ENCODE measurements around the gene FAM174C.
A peak's percentile ranks its signal among the peaks of the same experiment; 100 is the strongest.

The FAM174C gene

DNA sequence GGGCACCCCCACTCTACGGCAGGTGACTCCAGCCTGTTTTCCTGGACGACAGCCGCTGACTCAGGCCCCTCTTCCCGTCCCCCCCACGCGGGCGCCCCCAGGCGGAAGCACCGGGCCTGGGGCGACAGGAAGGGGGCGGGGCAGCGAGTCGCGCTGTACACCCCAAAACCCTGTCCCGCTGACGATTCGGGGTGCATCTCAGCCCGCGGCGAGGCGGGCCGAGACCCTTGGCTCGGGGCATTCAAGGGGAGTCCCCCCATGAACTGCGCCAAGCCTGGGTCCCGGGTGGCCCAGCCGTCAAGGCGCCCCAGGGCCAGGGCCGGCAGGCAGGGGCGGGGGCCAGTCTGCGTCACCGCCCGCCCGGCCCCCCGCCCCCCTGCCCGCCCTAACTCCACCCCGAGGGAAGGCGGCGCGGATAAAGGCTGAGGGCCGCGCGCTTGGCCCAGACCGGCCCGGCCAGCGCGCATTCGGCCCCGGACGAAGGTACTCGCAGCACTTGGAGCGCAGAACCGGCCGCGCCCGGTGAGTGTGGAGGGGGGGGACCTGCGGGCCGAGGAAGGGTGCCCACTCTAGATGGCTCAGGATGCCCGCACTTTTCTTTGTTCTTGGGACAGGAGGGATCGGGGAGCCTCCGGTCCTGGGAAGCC is 27.1 kb upstream of the FAM174C start, which contains the start of gene MIDN:
Gene MIDN (plus strand): TSS at position 445 of the 647 bp plus-strand sequence. CDS start 1,714 bp downstream, outside the sequence.
- H3K9ac ChIP-seq (ENCODE audit: low read depth, low read length, poor library complexity, severe bottlenecking) = peak within 1 kb of the TSS; percentile 94
- no peaks in the 10 kb centered on the region for H3K36me3 ChIP-seq (ENCODE audit: insufficient read depth, low read length)
- TF ChIP-seq EZH2phosphoT487 (IDR thresholded peaks at IDR 0.05; ENCODE audit: borderline replicate concordance) = no peak
- peak; percentile 34 for TF ChIP-seq CTCF (conservative IDR thresholded peaks at IDR 0.05; ENCODE audit: low read length)
- H3F3A ChIP-seq (ENCODE audit: low read depth) = peaks cover 8% of the 10 kb centered on the region; the same call in 1 of the 2 replicates
- H3K9me2 ChIP-seq (replicated peaks; ENCODE audit: low read depth, low read length) = no peaks in the 10 kb centered on the region
- peak within 1 kb of the TSS; percentile 92 for H3K4me3 ChIP-seq (ENCODE audit: low read length, poor library complexity, severe bottlenecking)
- H2AFZ ChIP-seq (ENCODE audit: low read length) = peak within 1 kb of the TSS; percentile 67; the same call in 1 of the 2 replicates
- H3K4me2 ChIP-seq (ENCODE audit: low read depth, low read length, poor library complexity, severe bottlenecking) = peak within 1 kb of the TSS; percentile 76
- no peaks in the 10 kb centered on the region for H3K9me3 ChIP-seq (ENCODE audit: insufficient read depth, low read depth, low read length)
- no peaks in the 10 kb centered on the region for H3K27me3 ChIP-seq (ENCODE audit: insufficient read depth, low read length, poor library complexity, severe bottlenecking)
- peaks cover 31% of the 10 kb centered on the region for H4K20me1 ChIP-seq (ENCODE audit: insufficient read depth, low read length, poor library complexity, severe bottlenecking)
- H3K79me2 ChIP-seq (ENCODE audit: insufficient read depth, low read length) = peaks cover 47% of the 10 kb centered on the region
- H3K4me1 ChIP-seq (ENCODE audit: insufficient read depth, low read length, poor library complexity, severe bottlenecking) = peaks cover 19% of the 10 kb centered on the region

DNA sequence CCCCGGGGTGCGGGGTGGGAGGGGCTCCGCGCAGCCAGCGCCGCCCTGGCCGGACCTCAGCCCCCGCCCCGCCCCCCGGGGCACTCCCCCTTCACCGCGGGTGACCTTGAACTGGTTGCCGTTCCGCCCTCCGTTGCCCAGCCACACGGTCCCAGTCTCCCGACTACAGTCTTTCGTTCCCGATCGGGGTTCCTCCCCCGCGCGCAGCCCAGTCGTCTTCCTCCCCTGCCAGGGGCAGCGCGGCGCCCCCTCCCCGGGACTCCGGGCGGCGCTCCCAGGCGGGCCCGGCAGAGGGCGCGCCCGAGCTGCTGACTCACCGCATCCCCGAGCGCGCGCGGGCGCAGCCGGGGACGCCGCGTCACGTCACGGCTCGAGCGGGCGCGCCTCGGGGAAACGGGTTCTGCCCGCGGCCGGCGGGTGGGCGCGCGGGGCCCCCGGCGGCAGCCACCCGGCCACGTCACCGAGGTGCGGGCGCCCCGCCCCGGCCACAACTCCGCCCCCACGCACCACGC is 26.5 kb upstream of the FAM174C start:
- peaks cover 8% of the 10 kb centered on the region; the same call in 1 of the 2 replicates for H3F3A ChIP-seq (ENCODE audit: low read depth)

GRCh38 chr19:1249298-1249989 is 25.9 kb upstream of the FAM174C start:
- Histone ChIP-seq H3K4me3 (ENCODE audit: low read length, poor library complexity, severe bottlenecking) (peak overlapping the region; percentile 92), H3K36me3 (ENCODE audit: insufficient read depth, low read length) (peaks cover 4% of the 10 kb centered on the region; the same call in 1 of the 2 replicates), H3K9ac (ENCODE audit: low read depth, low read length, poor library complexity, severe bottlenecking) (peak overlapping the region; percentile 95), H3K27me3 (ENCODE audit: insufficient read depth, low read length, poor library complexity, severe bottlenecking) (no peaks in the 10 kb centered on the region), H3K9me3 (ENCODE audit: insufficient read depth, low read depth, low read length) (no peaks in the 10 kb centered on the region), H3K4me1 (ENCODE audit: insufficient read depth, low read length, poor library complexity, severe bottlenecking) (peaks cover 23% of the 10 kb centered on the region), H3K79me2 (ENCODE audit: insufficient read depth, low read length) (peaks cover 51% of the 10 kb centered on the region), H3K9me2 (replicated peaks; ENCODE audit: low read depth, low read length) (no peaks in the 10 kb centered on the region), H2AFZ (ENCODE audit: low read length) (peak overlapping the region; percentile 67; the same call in 1 of the 2 replicates), H3K4me2 (ENCODE audit: low read depth, low read length, poor library complexity, severe bottlenecking) (peak overlapping the region; percentile 76), H3F3A (ENCODE audit: low read depth) (peaks cover 8% of the 10 kb centered on the region; the same call in 1 of the 2 replicates), H4K20me1 (ENCODE audit: insufficient read depth, low read length, poor library complexity, severe bottlenecking) (peaks cover 43% of the 10 kb centered on the region)
- TF ChIP-seq EZH2phosphoT487 (IDR thresholded peaks at IDR 0.05; ENCODE audit: borderline replicate concordance) (no peak), CTCF (conservative IDR thresholded peaks at IDR 0.05; ENCODE audit: low read length) (no peak)

More for the DNA sequence above, 26.5 kb upstream of the FAM174C start:
- Histone ChIP-seq H3K36me3 (ENCODE audit: insufficient read depth, low read length) (no peaks in the 10 kb centered on the region; the same call in 1 of the 2 replicates), H3K27me3 (ENCODE audit: insufficient read depth, low read length, poor library complexity, severe bottlenecking) (no peaks in the 10 kb centered on the region), H3K9ac (ENCODE audit: low read depth, low read length, poor library complexity, severe bottlenecking) (peak overlapping the region; percentile 94), H3K9me3 (ENCODE audit: insufficient read depth, low read depth, low read length) (no peaks in the 10 kb centered on the region), H3K4me1 (ENCODE audit: insufficient read depth, low read length, poor library complexity, severe bottlenecking) (peaks cover 21% of the 10 kb centered on the region), H3K79me2 (ENCODE audit: insufficient read depth, low read length) (peaks cover 49% of the 10 kb centered on the region), H2AFZ (ENCODE audit: low read length) (no peak overlapping the region), H3K4me2 (ENCODE audit: low read depth, low read length, poor library complexity, severe bottlenecking) (peak overlapping the region; percentile 76), H4K20me1 (ENCODE audit: insufficient read depth, low read length, poor library complexity, severe bottlenecking) (peaks cover 37% of the 10 kb centered on the region), H3K4me3 (ENCODE audit: low read length, poor library complexity, severe bottlenecking) (peak overlapping the region; percentile 92), H3K9me2 (replicated peaks; ENCODE audit: low read depth, low read length) (no peaks in the 10 kb centered on the region)
- TF ChIP-seq EZH2phosphoT487 (IDR thresholded peaks at IDR 0.05; ENCODE audit: borderline replicate concordance) = no peak
- peak; percentile 72 for TF ChIP-seq CTCF (conservative IDR thresholded peaks at IDR 0.05; ENCODE audit: low read length)

Measured in Loucy (cell line).